Natural killer cell (primary cell): ENCODE data around the gene UMAD1. TPM values are rescaled to one million over a fixed set of nuclear protein-coding genes. Genes with fewer than 3 reads are reported as not detected.
A peak's percentile ranks its signal among the peaks of the same experiment; 100 is the strongest.

Experiments
- ATAC-seq, 3 donors: fragments of 150-1000 bp in 2 of 3; fragments of 200-7000 bp in 1 of 3; cut with Tn5 transposase; 1 replicate in 1 of 3; 2 replicates in 2 of 3; pipeline ENCODE4 v1.10.0; 2021; ENCODE audit warnings: mild to moderate bottlenecking in 2 of 3, moderate library complexity in 2 of 3
- DNase-seq, 2 donors: peaks; one replicate each; pipeline versions ENCODE4 v3.0.0 to v3.0.0-alpha.2; 2013 to 2021; ENCODE audit warnings: mixed read lengths in 1 of 2
- H3K27ac ChIP-seq: one replicate; pipeline ENCODE4 v1.5.1; 2013; ENCODE audit warnings: mild to moderate bottlenecking, low read length
- H3K27me3 ChIP-seq: one replicate; pipeline ENCODE4 v1.6.1; 2013; ENCODE audit warnings: low read length; ENCODE audit not compliant: control insufficient read depth, insufficient read depth
- H3K36me3 ChIP-seq: one replicate; pipeline ENCODE4 v1.6.1; 2013; ENCODE audit warnings: low read length; ENCODE audit not compliant: control insufficient read depth, insufficient read depth
- H3K4me1 ChIP-seq: one replicate; pipeline ENCODE4 v1.6.1; 2013; ENCODE audit warnings: low read length; ENCODE audit not compliant: control insufficient read depth, insufficient read depth
- H3K4me3 ChIP-seq: one replicate; pipeline ENCODE4 v1.5.1; 2013; ENCODE audit warnings: low read length
- H3K9me3 ChIP-seq: one replicate; pipeline ENCODE4 v1.6.1; 2013; ENCODE audit warnings: low read length; ENCODE audit not compliant: control insufficient read depth, insufficient read depth
- H3K27ac Mint-ChIP-seq, 2 donors: one replicate each; pipeline ENCODE4 v1.8.0; 2022; ENCODE audit warnings: mild to moderate bottlenecking in 2 of 2, mixed read lengths in 2 of 2, moderate library complexity in 1 of 2
- H3K27me3 Mint-ChIP-seq, 2 donors: one replicate each; pipeline ENCODE4 v1.8.0; 2022; ENCODE audit warnings: low read depth in 2 of 2, mixed read lengths in 2 of 2
- H3K36me3 Mint-ChIP-seq: one replicate; pipeline ENCODE4 v1.8.0; 2022; ENCODE audit warnings: mixed read lengths
- H3K4me1 Mint-ChIP-seq, 2 donors: one replicate each; pipeline ENCODE4 v1.8.0; 2022; ENCODE audit warnings: mixed read lengths in 2 of 2
- H3K4me3 Mint-ChIP-seq: one replicate; pipeline ENCODE4 v1.8.0; 2022; ENCODE audit warnings: mild to moderate bottlenecking, moderate library complexity, mixed read lengths
- H3K9me3 Mint-ChIP-seq, 2 donors: one replicate each; pipeline ENCODE4 v1.8.0; 2022; ENCODE audit warnings: mixed read lengths in 2 of 2
- WGBS: methylation state at CpG from one replicate; pipeline ENCODE4 v1.1.7; 2013; ENCODE audit warnings: missing lambda C conversion rate; ENCODE audit not compliant: insufficient coverage; 5-methylcytosine and 5-hydroxymethylcytosine counted together
- intact Hi-C: fragments of 100-400 bp; cut with micrococcal nuclease; formaldehyde crosslinking; loops from one replicate; pipeline ENCODE4 v1.14.2; 2022
- total RNA-seq, 4 donors: library from RNA; stranded (reverse); fragments of 120-200 nt in 1 of 4; gene quantifications; one replicate each; pipeline versions ENCODE4 v1.2.3 to v1.2.4, GENCODE V29; 2013 to 2022
- TF ChIP-seq, protein P1 (sequence below): fragments of 200-600 bp; IDR thresholded peaks from one replicate; pipeline ENCODE4 v1.8.0; 2022; ENCODE audit warnings: antibody characterized with exemption

The UMAD1 gene
- total RNA-seq, 3 donors from 2014 or later (not counting 1 experiment from before 2014, with no cell fraction given), result 12.3 to 16.5 (median 14.6) TPM

DNA sequence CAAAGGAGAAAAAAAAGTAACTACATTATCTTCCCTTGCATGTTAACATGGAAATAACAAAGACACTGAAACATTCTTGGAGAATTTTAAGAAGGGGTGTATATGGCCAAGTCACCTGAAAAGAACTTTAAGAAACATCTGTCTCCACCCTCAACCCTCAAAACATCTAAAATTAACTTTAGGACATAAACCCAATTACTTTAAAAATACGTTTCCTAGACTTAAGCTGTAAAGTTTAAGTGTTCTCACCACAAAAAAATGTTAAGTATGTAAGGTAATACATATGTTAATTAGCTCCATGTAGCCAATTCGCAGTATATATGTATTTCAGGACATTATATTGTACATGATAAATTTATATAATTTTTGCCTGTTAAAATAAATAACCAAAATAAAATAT, 257.0 kb downstream of the UMAD1 start:
- no peaks in the 10 kb centered on the region for H3K36me3 Mint-ChIP-seq
- WGBS, result no CpG with 5 or more reads among the region's 2 CpGs
- intact Hi-C loops, result no loop called here
- no peak overlapping the region for H3K4me3 ChIP-seq
- no peaks in the 10 kb centered on the region for H3K27me3 ChIP-seq
- ATAC-seq, result no peak
- H3K4me1 ChIP-seq, result no peaks in the 10 kb centered on the region
- DNase-seq, result no peak
- H3K4me1 Mint-ChIP-seq, result peaks cover 3% of the 10 kb centered on the region in 2 donors
- TF ChIP-seq, protein P1, sequence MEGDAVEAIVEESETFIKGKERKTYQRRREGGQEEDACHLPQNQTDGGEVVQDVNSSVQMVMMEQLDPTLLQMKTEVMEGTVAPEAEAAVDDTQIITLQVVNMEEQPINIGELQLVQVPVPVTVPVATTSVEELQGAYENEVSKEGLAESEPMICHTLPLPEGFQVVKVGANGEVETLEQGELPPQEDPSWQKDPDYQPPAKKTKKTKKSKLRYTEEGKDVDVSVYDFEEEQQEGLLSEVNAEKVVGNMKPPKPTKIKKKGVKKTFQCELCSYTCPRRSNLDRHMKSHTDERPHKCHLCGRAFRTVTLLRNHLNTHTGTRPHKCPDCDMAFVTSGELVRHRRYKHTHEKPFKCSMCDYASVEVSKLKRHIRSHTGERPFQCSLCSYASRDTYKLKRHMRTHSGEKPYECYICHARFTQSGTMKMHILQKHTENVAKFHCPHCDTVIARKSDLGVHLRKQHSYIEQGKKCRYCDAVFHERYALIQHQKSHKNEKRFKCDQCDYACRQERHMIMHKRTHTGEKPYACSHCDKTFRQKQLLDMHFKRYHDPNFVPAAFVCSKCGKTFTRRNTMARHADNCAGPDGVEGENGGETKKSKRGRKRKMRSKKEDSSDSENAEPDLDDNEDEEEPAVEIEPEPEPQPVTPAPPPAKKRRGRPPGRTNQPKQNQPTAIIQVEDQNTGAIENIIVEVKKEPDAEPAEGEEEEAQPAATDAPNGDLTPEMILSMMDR, result no peak
- H3K9me3 Mint-ChIP-seq, result no peaks in the 10 kb centered on the region
- no peaks in the 10 kb centered on the region for H3K36me3 ChIP-seq
- H3K4me3 Mint-ChIP-seq, result no peak overlapping the region
- H3K9me3 ChIP-seq, result no peaks in the 10 kb centered on the region
- no peak overlapping the region for H3K27ac ChIP-seq
- H3K27ac Mint-ChIP-seq, result no peak overlapping the region
- no peaks in the 10 kb centered on the region for H3K27me3 Mint-ChIP-seq

DNA sequence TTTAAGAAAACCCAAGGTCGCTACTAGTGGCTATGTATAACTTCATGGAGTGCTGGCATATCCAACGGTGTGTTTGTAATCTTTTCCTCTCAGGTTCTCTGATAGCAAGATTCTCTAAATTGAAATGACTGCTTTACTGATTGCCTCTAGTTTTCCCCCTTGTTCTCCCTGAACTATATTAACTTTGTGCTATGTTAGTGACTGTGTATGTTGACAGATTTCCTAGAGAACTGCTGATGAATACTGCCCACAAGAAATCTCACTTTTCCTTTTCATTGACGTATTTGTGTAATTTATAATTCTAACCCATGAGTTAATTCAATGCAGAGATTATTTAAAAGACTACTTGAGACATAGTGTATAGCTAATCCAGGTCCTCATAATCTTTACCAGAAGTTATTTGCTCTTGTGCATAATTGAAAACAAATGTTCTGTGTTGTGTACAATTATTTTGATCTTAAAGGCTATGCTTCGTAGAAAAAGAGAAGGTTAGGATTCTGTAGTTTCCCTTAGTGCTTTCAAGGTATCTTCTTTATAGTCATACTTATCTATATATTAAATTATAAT, 257.5 kb downstream of the UMAD1 start:
- Histone ChIP-seq H3K4me3 (no peak overlapping the region), H3K27me3 (no peaks in the 10 kb centered on the region), H3K36me3 (no peaks in the 10 kb centered on the region), H3K27ac (no peak overlapping the region), H3K4me1 (no peaks in the 10 kb centered on the region), H3K9me3 (no peaks in the 10 kb centered on the region)
- peaks cover 8% of the 10 kb centered on the region in 2 donors for H3K4me1 Mint-ChIP-seq
- no peak overlapping the region for H3K4me3 Mint-ChIP-seq
- intact Hi-C loops, result no loop called here
- no peaks in the 10 kb centered on the region for H3K9me3 Mint-ChIP-seq
- H3K27me3 Mint-ChIP-seq, result no peaks in the 10 kb centered on the region
- 79% methylated on average over 2 of the region's 4 CpGs for WGBS
- ATAC-seq (no peak), DNase-seq (no peak)
- no peaks in the 10 kb centered on the region for H3K36me3 Mint-ChIP-seq
- H3K27ac Mint-ChIP-seq, result no peak overlapping the region
- TF ChIP-seq, protein P1, result no peak

DNA sequence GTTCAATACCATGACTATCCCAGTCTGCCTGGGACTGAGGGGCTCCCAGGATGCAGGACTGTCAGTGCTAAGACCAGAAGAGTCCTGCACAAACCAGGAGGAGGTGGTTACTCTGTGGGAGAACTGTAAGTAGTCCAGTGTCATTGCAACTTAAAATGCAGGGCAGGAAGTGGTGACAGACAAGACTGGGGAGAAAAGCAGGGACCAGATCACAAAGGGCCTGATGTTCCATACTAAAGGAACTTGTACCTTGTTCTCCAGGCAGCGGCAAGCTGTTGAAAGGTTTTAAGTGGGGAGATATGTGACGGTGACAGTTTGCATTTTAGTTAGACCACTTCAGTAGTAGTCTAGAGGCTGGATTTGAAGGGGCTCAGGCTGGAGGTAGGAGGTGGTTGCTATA, 262.3 kb downstream of the UMAD1 start:
- WGBS, result 92% methylated on average over 2 of the region's 2 CpGs
- Mint-ChIP-seq H3K4me3 (no peak overlapping the region), H3K4me1 (peaks cover 10 to 15% of the 10 kb centered on the region in 2 donors), H3K27ac (peak overlapping the region; percentile 31 to 50), H3K36me3 (no peaks in the 10 kb centered on the region), H3K27me3 (no peaks in the 10 kb centered on the region), H3K9me3 (no peaks in the 10 kb centered on the region)
- H3K36me3 ChIP-seq, result no peaks in the 10 kb centered on the region
- H3K4me1 ChIP-seq, result no peaks in the 10 kb centered on the region
- H3K27ac ChIP-seq, result no peak overlapping the region
- no peak overlapping the region for H3K4me3 ChIP-seq
- no peak for ATAC-seq
- TF ChIP-seq, protein P1, result no peak
- no peaks in the 10 kb centered on the region for H3K9me3 ChIP-seq
- no peaks in the 10 kb centered on the region for H3K27me3 ChIP-seq
- DNase-seq, result no peak
- intact Hi-C loops, result no loop called here

DNA sequence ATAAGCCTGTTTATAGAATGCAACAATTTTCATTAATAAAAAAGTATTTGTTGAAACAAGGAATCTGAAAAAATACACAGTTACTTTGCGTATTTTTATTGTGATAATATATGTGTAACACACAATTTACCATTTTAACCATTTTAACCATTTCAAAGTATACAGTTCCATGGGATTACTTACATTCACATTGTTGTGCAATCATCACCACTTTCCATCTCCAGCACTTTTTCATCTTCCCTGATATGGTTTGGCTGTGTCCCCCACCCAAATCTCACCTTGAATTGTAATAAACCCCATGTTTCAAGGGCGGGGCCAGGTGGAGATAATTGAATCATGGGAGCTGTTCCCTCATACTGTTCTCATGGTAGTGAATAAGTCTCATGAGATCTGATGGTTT, 266.8 kb downstream of the UMAD1 start:
- Histone ChIP-seq H3K4me1 (no peaks in the 10 kb centered on the region), H3K36me3 (no peaks in the 10 kb centered on the region), H3K27ac (no peak overlapping the region), H3K27me3 (no peaks in the 10 kb centered on the region), H3K9me3 (no peaks in the 10 kb centered on the region), H3K4me3 (no peak overlapping the region)
- Mint-ChIP-seq H3K4me1 (peaks cover 9 to 15% of the 10 kb centered on the region in 2 donors), H3K36me3 (no peaks in the 10 kb centered on the region), H3K27ac (no peak overlapping the region), H3K9me3 (no peaks in the 10 kb centered on the region), H3K27me3 (no peaks in the 10 kb centered on the region), H3K4me3 (no peak overlapping the region)
- TF ChIP-seq, protein P1, result no peak
- WGBS, result no CpG with 5 or more reads among the region's 2 CpGs
- DNase-seq, result no peak
- no peak for ATAC-seq
- intact Hi-C loops, result no loop called here
